ENCODE results near the gene BNIPL.

DNA sequence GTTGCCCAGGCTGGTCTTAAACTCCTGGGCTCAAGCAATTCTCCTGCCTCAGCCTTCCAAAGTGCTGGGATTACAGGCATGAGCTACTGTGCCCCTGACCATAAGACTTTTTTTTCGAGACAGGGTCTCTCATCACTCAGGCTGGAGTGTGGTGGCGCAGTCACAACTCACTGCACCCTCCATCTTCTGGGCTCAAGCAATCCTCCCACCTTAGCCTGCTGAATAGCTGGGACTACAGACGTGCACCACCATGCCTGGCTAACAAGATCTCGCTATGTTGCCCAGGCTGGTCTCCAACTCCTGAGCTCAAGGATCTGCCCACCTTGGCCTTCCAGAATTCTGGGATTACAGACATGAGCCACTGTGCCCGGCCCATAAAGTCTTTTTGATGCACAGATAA lies 13.1 kb downstream of the BNIPL start:
- TF ChIP-seq MTF1 (CRISPR knock-in tag; IDR thresholded peaks at IDR 0.05) (no peak), ELF4 (CRISPR knock-in tag; IDR thresholded peaks at IDR 0.05; ENCODE audit: borderline replicate concordance) (no peak), POLR2AphosphoS5 (IDR thresholded peaks at IDR 0.05; ENCODE audit: low read depth, low read length) (no peak), HDAC6 (IDR thresholded peaks at IDR 0.05; ENCODE audit: low read depth, low read length) (no peak)
- TF ChIP-seq, protein P1, sequence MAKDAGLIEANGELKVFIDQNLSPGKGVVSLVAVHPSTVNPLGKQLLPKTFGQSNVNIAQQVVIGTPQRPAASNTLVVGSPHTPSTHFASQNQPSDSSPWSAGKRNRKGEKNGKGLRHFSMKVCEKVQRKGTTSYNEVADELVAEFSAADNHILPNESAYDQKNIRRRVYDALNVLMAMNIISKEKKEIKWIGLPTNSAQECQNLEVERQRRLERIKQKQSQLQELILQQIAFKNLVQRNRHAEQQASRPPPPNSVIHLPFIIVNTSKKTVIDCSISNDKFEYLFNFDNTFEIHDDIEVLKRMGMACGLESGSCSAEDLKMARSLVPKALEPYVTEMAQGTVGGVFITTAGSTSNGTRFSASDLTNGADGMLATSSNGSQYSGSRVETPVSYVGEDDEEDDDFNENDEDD (CRISPR knock-in tag; IDR thresholded peaks at IDR 0.05; ENCODE audit: borderline replicate concordance), result no peak
- TF ChIP-seq, protein P2, sequence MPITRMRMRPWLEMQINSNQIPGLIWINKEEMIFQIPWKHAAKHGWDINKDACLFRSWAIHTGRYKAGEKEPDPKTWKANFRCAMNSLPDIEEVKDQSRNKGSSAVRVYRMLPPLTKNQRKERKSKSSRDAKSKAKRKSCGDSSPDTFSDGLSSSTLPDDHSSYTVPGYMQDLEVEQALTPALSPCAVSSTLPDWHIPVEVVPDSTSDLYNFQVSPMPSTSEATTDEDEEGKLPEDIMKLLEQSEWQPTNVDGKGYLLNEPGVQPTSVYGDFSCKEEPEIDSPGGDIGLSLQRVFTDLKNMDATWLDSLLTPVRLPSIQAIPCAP (CRISPR knock-in tag; IDR thresholded peaks at IDR 0.05; ENCODE audit: low read depth), result no peak
- TF ChIP-seq, protein P3, sequence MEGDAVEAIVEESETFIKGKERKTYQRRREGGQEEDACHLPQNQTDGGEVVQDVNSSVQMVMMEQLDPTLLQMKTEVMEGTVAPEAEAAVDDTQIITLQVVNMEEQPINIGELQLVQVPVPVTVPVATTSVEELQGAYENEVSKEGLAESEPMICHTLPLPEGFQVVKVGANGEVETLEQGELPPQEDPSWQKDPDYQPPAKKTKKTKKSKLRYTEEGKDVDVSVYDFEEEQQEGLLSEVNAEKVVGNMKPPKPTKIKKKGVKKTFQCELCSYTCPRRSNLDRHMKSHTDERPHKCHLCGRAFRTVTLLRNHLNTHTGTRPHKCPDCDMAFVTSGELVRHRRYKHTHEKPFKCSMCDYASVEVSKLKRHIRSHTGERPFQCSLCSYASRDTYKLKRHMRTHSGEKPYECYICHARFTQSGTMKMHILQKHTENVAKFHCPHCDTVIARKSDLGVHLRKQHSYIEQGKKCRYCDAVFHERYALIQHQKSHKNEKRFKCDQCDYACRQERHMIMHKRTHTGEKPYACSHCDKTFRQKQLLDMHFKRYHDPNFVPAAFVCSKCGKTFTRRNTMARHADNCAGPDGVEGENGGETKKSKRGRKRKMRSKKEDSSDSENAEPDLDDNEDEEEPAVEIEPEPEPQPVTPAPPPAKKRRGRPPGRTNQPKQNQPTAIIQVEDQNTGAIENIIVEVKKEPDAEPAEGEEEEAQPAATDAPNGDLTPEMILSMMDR (CRISPR knock-in tag; IDR thresholded peaks at IDR 0.05), result no peak
